CD4-positive, alpha-beta T cell treated with Interferon alpha-2 for 1 hour (primary cell): ENCODE data around the gene OR13A1.
"Not testable (repeated sequence)": the region's sequence is repeated elsewhere in the genome, so short reads cannot be mapped to it uniquely, and the experiment has no call there.

Source experiments
- DNase-seq, 2 donors: peaks; one replicate each; pipeline ENCODE4 v3.0.0-alpha.2; 2020 to 2022

Gene OR13A1

DNA sequence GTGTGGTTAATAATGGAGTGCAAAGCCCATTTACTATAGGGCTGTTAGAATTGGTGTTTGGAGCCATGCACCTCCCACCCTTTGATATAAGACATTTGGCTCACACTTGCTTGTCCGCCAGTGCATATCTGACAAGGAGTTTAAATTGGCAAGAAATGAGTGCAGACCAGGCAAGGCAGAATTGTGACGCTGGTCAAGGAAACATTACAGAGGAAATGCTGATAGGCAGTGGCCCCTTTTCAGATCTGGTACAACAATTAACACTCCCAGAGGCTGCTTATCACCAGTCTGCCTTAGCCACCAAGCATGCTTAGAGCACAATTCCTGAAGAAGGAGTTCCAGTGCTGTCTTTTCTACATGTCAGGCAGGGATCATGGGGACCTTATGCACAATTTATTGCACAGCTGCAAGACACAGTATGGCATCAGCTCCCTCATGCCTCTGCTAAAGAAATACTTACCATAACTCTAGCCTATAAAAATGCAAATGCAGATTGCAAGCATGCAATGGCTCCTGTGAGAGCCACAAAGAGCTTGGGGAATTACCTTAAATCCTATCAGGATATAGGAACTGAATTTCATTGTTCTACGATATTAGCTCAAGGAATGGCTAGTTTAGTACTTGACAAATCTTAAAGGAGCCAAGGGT lies 35.2 kb downstream of the OR13A1 start:
- DNase-seq: no peak

DNA sequence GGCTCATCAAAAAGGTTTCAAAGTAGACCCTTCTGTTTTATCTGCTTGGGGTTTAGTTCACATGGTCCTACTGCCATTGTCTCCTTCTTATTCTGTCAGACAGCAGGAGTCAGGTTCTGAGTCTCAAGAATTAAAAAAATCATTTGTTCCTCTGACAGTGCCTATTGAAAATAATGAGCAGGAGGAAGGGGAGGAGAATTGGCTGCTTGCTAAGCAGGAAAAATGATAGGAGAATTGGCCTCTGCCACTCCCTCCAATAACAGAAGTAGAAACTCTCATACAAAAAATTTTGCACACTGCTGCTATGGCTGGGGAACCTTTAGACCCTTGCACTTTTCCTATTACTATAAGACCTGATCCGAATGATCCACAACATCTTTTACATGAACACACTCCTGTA lies 35.7 kb downstream of the OR13A1 start:
- no peak for DNase-seq

DNA sequence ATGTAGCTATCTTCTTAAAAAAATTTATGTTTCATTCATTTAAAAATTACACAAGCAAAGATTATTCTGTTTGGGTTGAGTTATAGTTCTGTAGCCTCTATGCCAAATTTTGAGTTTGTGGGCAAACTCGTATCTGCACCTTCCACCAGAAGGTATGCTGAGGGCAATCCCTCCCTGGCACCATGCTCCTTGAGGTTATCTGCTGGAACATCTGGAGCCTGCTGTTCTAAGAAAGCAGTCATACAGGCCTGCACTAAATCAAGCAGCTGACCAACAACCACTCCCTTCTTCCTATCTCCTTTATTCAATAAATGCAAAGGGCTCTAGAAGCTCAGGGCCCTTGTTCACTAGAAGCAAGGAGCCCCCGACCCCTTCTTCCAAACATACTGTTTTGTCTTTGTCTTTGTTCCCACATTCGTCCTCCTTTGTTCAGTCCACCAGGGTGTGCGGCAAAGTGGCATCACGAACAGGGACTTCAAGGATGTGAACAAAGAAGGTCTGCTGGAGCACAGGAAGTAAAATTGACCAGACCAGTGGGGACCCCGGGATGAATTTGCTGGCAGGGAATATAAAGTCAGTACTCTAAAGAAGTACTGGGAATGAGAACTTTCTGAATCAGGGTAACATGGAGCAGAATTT lies 36.4 kb downstream of the OR13A1 start:
- no peak for DNase-seq

DNA sequence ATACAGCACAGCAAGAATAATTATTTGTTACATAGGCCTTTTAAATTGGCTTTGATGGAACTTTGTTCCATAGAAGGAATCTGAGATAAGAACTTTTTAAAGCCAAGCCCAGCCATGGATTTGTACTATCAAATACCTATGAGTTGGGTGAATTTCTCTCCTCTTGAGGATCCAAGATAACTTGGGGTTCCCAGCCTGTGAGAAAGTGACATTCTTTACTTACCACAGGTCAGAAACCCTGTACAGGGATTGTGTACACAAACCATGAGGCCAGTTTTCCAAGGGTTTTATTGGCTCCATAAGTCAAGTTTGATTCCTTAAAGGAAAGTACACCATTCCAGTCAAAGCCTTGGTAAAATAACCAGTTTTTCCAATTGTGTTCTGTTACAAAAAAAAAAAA lies 39.3 kb downstream of the OR13A1 start:
- not testable (repeated sequence) for DNase-seq

DNA sequence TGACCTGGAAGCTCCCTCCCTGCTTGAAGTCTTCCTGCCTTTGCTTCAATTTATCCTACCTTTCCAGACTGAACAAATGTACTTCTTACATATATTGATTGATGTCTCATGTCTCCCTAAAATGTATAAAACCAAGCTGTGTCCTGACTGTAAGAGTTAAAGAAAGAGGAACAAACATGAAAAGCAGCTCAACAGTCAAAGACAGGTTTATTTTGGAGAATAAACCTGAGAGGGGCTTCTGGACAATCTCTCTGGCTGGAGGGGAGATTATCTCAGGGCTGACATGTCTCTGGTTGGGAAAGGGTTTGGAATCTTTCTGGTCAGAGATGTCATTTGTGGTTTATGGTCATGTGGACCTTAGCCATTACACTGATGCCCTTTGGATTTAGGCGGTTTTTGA lies 41.0 kb downstream of the OR13A1 start:
- no peak for DNase-seq

DNA sequence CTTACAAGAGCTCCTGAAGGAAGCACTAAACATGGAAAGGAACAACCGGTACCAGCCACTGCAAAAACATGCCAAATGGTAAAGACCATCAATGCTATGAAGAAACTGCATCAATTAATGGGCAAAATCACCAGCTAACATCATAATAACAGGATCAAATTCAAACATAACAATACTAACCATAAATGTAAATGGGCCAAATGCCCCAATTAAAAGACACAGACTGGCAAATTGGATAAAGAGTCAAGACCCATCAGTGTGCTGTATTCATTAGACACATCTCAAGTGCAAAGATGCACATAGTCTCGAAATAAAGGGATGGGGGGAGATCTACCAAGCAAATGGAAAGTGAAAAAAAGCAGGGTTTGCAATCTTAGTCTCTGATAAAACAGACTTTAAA lies 47.6 kb downstream of the OR13A1 start:
- DNase-seq: not testable (repeated sequence)

DNA sequence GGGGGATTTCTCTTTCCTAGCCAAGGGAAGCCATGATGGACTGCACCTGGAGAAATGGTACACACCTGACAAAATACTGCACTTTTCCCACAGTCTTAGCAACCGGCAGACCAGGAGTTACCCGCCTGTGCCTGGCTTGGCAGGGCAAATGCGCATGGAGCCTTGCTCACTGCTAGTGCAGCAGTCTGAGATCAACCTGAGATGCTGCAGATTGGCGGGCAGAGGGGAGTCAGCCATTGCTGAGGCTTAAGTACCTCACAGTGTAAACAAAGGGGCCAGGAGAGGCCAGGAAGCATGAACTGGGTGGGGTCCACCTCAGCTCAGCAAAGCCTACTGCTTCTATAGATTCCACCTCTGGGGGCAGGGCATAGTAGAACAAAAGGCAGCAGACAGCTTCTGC lies 49.4 kb downstream of the OR13A1 start:
- DNase-seq: no peak

DNA sequence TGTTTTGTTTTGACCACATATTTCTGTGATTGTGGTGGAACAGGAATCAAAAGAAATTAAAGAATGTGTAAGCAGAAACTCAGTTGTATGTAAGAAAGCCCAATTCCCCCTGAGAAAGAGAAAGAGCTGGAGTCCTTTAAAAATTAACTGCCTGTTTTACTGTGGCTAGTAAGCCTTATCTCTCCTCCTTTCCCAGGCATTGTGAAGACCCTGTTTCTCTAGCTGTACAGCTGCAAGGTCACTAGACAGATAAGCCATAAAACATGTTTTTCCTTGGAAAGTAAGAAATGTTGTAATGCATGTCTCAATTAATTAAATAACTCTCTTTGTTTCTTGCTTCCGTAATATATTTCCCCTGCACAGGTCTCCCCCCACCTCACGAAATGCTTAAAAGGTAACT lies 53.5 kb downstream of the OR13A1 start:
- no peak for DNase-seq

DNA sequence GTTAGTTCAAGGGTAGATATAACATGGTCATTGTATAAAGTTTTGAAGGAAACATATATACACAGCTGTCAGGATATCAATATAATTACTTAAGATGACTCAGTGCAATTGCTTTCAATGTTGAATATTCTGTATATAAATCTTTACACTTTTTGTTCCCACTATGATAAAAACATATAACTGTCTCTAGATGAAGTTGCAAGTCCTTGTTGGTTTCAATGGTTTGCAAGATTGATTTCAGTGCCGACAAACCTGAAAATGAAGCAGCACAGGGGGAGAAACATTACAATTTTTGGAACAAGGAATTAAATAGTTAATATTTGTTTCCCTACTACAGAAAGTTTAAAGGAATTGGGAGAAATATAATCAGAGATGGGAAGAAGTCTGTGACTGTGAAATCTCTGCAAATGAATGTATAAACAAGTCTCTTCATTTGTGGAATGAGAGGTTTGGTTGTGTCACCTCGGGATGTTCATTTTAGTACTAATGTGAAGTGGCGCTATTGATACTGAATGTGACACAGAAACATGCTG lies 54.1 kb downstream of the OR13A1 start:
- no peak for DNase-seq

DNA sequence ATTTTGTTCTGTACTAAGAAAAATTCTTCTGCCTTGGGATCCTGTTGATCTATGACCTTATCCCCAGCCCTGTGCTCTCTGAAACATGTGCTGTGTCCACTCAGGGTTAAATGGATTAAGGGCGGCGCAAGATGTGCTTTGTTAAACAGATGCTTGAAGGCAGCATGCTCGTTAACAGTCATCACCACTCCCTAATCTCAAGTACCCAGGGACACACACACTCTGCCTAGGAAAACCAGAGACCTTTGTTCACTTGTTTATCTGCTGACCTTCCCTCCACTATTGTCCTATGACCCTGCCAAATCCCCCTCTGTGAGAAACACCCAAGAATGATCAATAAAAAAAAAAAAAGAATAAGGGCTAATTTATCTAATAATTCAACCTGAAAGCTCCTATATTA lies 54.8 kb downstream of the OR13A1 start:
- not testable (repeated sequence) for DNase-seq

DNA sequence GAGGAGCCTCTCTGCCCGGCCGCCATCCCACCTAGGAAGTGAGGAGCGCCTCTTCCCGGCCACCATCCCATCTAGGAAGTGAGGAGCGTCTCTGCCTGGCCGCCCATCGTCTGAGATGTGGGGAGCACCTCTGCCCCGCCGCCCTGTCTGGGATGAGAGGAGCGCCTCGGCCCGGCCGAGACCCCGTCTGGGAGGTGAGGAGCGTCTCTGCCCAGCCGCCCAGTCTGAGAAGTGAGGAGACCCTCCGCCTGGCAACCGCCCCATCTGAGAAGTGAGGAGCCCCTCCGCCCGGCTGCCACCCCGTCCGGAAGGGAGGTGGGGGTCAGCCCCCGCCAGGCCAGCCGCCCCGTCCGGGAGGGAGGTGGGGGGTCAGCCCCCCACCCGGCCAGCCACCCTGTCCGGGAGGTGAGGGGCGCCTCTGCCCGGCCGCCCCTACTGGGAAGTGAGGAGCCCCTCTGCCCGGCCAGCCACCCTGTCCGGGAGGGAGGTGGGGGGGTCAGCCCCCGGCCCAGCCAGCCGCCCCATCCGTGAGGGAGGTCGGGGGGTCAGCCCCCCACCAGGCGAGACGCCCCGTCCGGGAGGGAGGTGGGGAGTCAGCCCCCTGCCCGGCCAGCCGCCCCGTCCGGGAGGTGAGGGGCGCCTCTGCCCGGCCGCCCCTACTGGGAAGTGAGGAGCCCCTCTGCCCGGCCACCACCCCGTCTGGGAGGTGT lies 55.5 kb downstream of the OR13A1 start:
- DNase-seq: not testable (repeated sequence)

DNA sequence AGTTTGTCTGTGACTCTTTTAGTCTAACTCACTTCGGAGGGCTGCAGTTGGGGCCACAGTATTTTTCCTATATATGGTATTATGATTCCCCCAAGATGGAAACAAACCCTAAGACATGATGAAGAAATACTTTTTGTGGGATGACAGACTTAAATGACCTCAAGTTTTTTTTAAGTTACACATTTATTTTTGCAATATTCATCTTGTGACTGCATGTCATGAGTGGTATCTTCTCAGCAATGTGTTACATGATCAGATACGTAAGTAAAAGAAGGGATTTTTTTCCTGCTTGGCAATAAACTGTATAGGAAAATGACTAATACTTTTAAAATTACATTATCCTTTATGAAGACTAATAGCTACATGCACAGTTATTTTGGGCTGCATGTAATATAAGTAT lies 57.8 kb downstream of the OR13A1 start:
- no peak for DNase-seq

DNA sequence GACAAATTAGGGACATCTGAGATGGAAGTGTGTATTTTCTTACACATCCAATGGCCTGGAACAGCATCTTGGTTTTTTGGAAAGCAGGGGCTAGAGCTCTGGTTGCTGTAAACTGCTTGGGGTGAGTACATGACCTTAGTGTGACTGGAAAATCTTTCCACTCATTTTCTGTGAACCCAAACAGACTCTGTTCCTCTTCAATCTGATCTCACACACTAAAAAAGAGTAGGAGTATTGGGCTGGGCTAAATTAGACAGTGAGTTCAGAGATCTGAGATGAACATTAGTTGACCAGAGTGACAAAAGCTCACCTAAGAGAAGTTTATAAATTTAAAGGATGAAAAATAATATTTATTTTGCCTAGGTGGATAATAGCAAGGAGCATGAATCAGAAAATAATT lies 59.2 kb downstream of the OR13A1 start:
- no peak for DNase-seq

DNA sequence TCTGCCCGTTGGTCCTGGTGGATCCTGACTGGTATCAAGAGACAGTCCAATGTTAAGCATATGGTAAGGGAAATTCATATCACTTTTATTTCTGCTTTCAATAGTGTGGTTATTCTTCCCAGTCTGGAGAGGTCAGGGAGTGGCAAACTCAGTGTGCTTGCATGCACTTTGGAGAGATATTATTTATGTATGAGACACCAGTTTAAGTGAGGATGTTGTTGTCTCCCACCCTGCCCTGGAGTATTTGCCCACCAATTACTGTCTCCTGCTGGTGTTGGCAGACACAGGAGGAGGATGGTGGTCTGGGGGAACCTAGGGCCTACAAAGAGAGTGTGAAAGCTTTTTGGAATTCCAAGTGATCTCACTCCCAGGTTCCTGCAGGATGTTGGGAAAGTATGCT lies 59.7 kb downstream of the OR13A1 start:
- DNase-seq: no peak

DNA sequence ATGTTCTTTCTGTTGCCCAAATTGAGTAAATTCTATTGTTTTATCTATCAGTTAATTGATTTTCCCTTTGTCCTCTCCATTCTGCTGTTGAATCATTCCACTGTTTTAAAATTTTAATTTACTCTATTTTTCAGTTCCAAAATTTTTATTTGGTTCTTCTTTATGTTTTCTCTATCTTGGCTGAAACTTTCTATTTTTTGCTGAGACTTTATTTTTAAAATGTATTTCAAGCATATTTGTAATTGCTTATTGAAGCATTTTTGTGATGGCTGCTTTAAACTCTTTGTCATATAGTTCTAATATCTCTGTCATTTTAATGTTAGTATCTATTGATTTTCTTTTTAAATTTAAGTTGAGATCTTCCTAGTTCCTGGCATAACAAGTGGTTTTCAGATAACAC lies 60.5 kb downstream of the OR13A1 start:
- no peak for DNase-seq

DNA sequence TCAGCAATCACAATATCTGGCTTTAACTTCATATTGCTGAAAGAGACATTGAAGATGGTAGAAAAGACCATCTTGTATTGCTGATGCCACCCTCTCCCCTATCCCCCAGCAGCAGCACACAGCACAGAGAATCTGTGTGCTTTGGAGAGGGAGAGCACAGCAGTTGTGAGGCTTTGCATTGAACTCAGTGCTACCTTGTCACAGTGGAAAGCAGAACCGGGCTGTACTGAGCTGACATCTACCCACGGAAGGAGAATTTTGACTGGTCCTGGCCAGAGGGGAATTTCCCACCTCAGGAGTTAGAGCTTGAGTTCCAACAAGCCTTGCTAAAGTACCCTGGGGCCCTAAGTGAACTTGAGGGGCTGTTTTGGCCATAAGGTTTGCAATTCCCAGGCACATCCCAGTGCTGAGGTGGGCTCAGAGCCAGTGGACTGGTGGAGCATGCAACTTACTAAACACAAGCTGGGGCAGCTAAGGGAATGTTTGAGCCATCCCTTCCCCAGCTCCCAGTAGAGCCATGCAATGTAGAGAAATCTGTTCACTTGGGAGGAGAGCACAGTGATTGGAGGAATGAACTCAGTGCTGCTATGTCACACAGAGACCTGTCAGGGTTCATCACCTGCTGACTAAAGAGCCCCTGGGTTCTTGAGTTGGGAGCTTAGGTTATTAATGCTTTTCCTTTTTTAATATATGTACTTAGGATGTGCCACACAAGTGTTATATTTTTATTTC lies 62.1 kb downstream of the OR13A1 start:
- DNase-seq: no peak
